HepG2 (cell line): Measurements from ENCODE around the gene SPSB2. TPM values are rescaled to one million over a fixed set of nuclear protein-coding genes. Genes with fewer than 3 reads are reported as not detected.

Source experiments
- DMAP1 ChIP-seq: IDR thresholded peaks from 2 replicates; pipeline ENCODE4 v1.6.1; 2016
- ISX ChIP-seq: sonication (generic); formaldehyde crosslinking; conservative IDR thresholded peaks from 2 replicates; pipeline ENCODE4 v1.5.0; 2020; ENCODE audit warnings: missing genetic modification reagents
- KAT8 ChIP-seq: IDR thresholded peaks from 2 replicates; pipeline ENCODE4 v1.6.1; 2016; ENCODE audit warnings: missing genetic modification reagents, missing compliant biosample characterization
- MYC ChIP-seq: sonication (generic); formaldehyde crosslinking; IDR thresholded peaks from 2 replicates; pipeline ENCODE4 v1.9.0; 2021; ENCODE audit warnings: missing genetic modification reagents, borderline replicate concordance
- NAIF1 ChIP-seq: sonication (generic); formaldehyde crosslinking; IDR thresholded peaks from 2 replicates; pipeline ENCODE4 v1.5.0; 2020; ENCODE audit warnings: mild to moderate bottlenecking, missing genetic modification reagents, borderline replicate concordance
- PHF8 ChIP-seq: sonication (generic); formaldehyde crosslinking; IDR thresholded peaks from 2 replicates; pipeline ENCODE4 v1.5.0; 2020; ENCODE audit warnings: missing genetic modification reagents
- REXO4 ChIP-seq: sonication (generic); formaldehyde crosslinking; IDR thresholded peaks from 2 replicates; pipeline ENCODE4 v1.8.0; 2022; ENCODE audit warnings: missing genetic modification reagents, mild to moderate bottlenecking, borderline replicate concordance
- SMAD9 ChIP-seq: sonication (generic); formaldehyde crosslinking; IDR thresholded peaks from 2 replicates; pipeline ENCODE4 v1.5.1; 2020; ENCODE audit warnings: mild to moderate bottlenecking, missing genetic modification reagents
- TCF7 ChIP-seq: sonication (generic); IDR thresholded peaks from 2 replicates; pipeline ENCODE4 v1.6.1; 2016; ENCODE audit warnings: antibody characterized with exemption, low read depth
- ZBTB8A ChIP-seq: sonication (generic); formaldehyde crosslinking; IDR thresholded peaks from 2 replicates; pipeline ENCODE4 v1.4.0; 2020; ENCODE audit warnings: mild to moderate bottlenecking, low read depth, missing genetic modification reagents, borderline replicate concordance
- ZNF343 ChIP-seq: sonication (generic); formaldehyde crosslinking; IDR thresholded peaks from 2 replicates; pipeline ENCODE4 v1.4.0; 2020; ENCODE audit warnings: mild to moderate bottlenecking, missing genetic modification reagents
- ZNF441 ChIP-seq: sonication (generic); formaldehyde crosslinking; IDR thresholded peaks from 2 replicates; pipeline ENCODE4 v1.7.0; 2021; ENCODE audit warnings: missing genetic modification reagents, borderline replicate concordance
- ZNF562 ChIP-seq: sonication (generic); formaldehyde crosslinking; IDR thresholded peaks from 2 replicates; pipeline ENCODE4 v1.8.0; 2022; ENCODE audit warnings: missing genetic modification reagents, borderline replicate concordance
- ZNF772 ChIP-seq: sonication (generic); formaldehyde crosslinking; IDR thresholded peaks from 2 replicates; pipeline ENCODE4 v1.5.0; 2020; ENCODE audit warnings: mild to moderate bottlenecking, missing genetic modification reagents
- polyA plus RNA-seq, 8 experiments: library from polyadenylated mRNA; depleted of rRNA in 3 of 8; stranded (reverse) in 7 of 8; unstranded in 1 of 8; fragments of >200 nt; fragmentation: Illumina TruSeq in 4 of 8; extraction: Trizol in 4 of 8; gene quantifications; 2 replicates each; pipeline versions ENCODE4 v1.2.1 to v1.2.3, GENCODE V29; 2011 to 2016; ENCODE audit warnings: low read depth in 4 of 8, missing spikeins in 1 of 8, mixed read lengths in 1 of 8; ENCODE audit not compliant: insufficient read depth in 1 of 8
- total RNA-seq, 5 experiments: library from RNA; depleted of rRNA; stranded (reverse); fragments of >200 nt; fragmentation: Illumina TruSeq; extraction: Trizol; gene quantifications; 2 replicates each; pipeline ENCODE4 v1.2.3, GENCODE V29; 2016; ENCODE audit warnings: low read depth in 1 of 5
- TF ChIP-seq, protein P1 (sequence below): sonication (generic); formaldehyde crosslinking; IDR thresholded peaks from 2 replicates; pipeline ENCODE4 v1.4.0; 2020; ENCODE audit warnings: missing genetic modification reagents
- TF ChIP-seq, protein P2 (sequence below): sonication (generic); formaldehyde crosslinking; IDR thresholded peaks from 2 replicates; pipeline ENCODE4 v1.8.1; 2022; ENCODE audit warnings: mild to moderate bottlenecking, missing genetic modification reagents

SPSB2 gene
- total and polyA plus RNA-seq, 2 of the 13 experiments (the other 11 are each of a cell fraction or from before 2014, with no cell fraction given) = 2.0 to 6.2 TPM

DNA sequence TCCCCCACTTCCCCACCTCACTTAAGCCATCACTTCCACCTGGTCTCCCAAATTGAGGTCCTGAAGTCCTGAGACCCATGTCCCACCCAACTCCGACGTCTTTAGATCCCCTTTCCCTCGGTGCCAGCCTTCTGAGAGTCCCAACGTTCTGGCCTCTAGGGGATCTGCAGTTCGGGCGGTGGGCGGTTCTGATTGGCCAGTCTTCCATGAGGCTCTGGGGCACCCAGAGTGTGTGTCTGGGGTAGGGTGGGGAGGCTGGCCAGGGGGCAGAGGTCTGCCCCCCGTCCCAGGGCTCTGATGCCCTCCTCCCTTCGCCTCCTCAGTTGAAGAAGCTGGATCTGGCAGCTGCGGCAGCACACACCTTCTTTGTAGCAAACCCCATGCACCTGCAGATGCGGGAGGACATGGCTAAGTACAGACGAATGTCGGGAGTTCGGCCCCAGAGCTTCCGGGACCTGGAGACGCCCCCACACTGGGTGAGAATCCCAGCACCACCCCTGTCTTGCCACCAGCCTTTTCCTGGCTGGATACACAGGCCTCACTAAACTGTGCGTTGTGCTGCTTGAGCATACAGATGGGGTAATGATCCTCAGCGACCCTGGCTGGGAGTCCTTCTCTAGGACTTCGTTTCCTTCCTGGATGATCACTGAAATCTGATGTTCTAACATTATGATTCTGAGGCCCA, 43.4 kb downstream of the SPSB2 start (continued):
- TF ChIP-seq ISX (CRISPR knock-in tag) = 0 out of 2 replicates have a peak, but pooled peaks have one; percentile 37
- TF ChIP-seq REXO4 (CRISPR knock-in tag) = no peak
- TF ChIP-seq, protein P1, sequence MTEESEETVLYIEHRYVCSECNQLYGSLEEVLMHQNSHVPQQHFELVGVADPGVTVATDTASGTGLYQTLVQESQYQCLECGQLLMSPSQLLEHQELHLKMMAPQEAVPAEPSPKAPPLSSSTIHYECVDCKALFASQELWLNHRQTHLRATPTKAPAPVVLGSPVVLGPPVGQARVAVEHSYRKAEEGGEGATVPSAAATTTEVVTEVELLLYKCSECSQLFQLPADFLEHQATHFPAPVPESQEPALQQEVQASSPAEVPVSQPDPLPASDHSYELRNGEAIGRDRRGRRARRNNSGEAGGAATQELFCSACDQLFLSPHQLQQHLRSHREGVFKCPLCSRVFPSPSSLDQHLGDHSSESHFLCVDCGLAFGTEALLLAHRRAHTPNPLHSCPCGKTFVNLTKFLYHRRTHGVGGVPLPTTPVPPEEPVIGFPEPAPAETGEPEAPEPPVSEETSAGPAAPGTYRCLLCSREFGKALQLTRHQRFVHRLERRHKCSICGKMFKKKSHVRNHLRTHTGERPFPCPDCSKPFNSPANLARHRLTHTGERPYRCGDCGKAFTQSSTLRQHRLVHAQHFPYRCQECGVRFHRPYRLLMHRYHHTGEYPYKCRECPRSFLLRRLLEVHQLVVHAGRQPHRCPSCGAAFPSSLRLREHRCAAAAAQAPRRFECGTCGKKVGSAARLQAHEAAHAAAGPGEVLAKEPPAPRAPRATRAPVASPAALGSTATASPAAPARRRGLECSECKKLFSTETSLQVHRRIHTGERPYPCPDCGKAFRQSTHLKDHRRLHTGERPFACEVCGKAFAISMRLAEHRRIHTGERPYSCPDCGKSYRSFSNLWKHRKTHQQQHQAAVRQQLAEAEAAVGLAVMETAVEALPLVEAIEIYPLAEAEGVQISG = peak; percentile 37; the same call in 1 of the 2 replicates
- TF ChIP-seq TCF7 = no peak
- no peak for TF ChIP-seq ZNF562
- no peak for TF ChIP-seq PHF8 (CRISPR knock-in tag)
- no peak for TF ChIP-seq ZNF772
- peak; percentile 68 for TF ChIP-seq MYC (CRISPR knock-in tag)
- TF ChIP-seq NAIF1 (CRISPR knock-in tag) = no peak
- TF ChIP-seq ZNF343 (CRISPR knock-in tag) = 0 out of 2 replicates have a peak, but pooled peaks have one; percentile 49
- no peak; the same call in 1 of the 2 replicates for TF ChIP-seq ZNF441
- no peak for TF ChIP-seq DMAP1 (CRISPR knock-in tag)
- TF ChIP-seq, protein P2, sequence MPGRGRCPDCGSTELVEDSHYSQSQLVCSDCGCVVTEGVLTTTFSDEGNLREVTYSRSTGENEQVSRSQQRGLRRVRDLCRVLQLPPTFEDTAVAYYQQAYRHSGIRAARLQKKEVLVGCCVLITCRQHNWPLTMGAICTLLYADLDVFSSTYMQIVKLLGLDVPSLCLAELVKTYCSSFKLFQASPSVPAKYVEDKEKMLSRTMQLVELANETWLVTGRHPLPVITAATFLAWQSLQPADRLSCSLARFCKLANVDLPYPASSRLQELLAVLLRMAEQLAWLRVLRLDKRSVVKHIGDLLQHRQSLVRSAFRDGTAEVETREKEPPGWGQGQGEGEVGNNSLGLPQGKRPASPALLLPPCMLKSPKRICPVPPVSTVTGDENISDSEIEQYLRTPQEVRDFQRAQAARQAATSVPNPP = no peak
- TF ChIP-seq ZBTB8A = no peak
- TF ChIP-seq SMAD9 (CRISPR knock-in tag) = no peak
- TF ChIP-seq KAT8 (CRISPR knock-in tag) = no peak
